ENCODE data around the gene DDX5. TPM values are rescaled to one million over a fixed set of nuclear protein-coding genes. Genes with fewer than 3 reads are reported as not detected.

The DDX5 gene
- total and polyA plus RNA-seq, 2 of the 13 experiments (the other 11 are each of a cell fraction or from before 2014, with no cell fraction given), result 503 to 684 TPM

DNA sequence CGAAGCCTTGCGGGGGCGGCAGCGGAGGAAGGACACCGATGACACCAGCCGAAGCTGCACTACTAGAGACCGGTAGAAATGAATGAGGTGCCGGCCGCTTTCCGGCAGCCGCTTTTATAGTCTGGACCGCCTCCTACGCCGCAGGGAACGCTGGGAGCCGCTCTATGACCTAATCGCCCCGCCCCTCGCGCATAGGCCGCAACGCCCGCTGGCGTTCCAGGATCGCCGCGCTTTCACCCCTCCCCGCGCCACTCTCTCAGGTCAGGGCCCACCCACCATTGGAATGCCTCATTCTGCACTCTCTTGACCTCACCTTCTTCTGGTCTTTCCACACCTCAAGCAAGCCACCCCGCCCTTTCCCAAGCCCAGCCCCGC is at the start of gene DDX5 (continued):
- peak; percentile 1; the same call in 1 of the 2 replicates for TF ChIP-seq ZSCAN25 (CRISPR knock-in tag; IDR thresholded peaks at IDR 0.05)
- no peak for TF ChIP-seq WIZ (CRISPR knock-in tag; IDR thresholded peaks at IDR 0.05)
- no peak for TF ChIP-seq NFYC (CRISPR knock-in tag; IDR thresholded peaks at IDR 0.05)
- TF ChIP-seq KDM2A (CRISPR knock-in tag; IDR thresholded peaks at IDR 0.05; ENCODE audit: borderline replicate concordance, low read depth), result peak; percentile 41; the same call in 1 of the 2 replicates
- TF ChIP-seq HOXA5 (CRISPR knock-in tag; IDR thresholded peaks at IDR 0.05), result peak; percentile 15; the same call in 1 of the 2 replicates
- no peak for TF ChIP-seq NBN (conservative IDR thresholded peaks at IDR 0.05)
- TF ChIP-seq ZBTB8A (CRISPR knock-in tag; IDR thresholded peaks at IDR 0.05; ENCODE audit: borderline replicate concordance, low read depth), result no peak
- TF ChIP-seq MAFG (CRISPR knock-in tag; IDR thresholded peaks at IDR 0.05), result no peak
- TF ChIP-seq HNF4G (IDR thresholded peaks at IDR 0.05; ENCODE audit: borderline replicate concordance, low read depth, low read length), result peak; percentile 64; the same call in 1 of the 2 replicates
- peak; percentile 32; the same call in 1 of the 2 replicates for TF ChIP-seq HNF4G (CRISPR knock-in tag; IDR thresholded peaks at IDR 0.05; ENCODE audit: borderline replicate concordance, low read depth)
- TF ChIP-seq ZNF296 (CRISPR knock-in tag; conservative IDR thresholded peaks at IDR 0.05), result peak; percentile 77; the same call in 1 of the 2 replicates
- no peak; the same call in 1 of the 2 replicates for TF ChIP-seq RARA (CRISPR knock-in tag; IDR thresholded peaks at IDR 0.05)
- no peak; the same call in 1 of the 2 replicates for TF ChIP-seq ZNF615 (CRISPR knock-in tag; IDR thresholded peaks at IDR 0.05; ENCODE audit: borderline replicate concordance)
- no peak for TF ChIP-seq PCBP1 (IDR thresholded peaks at IDR 0.05; ENCODE audit: borderline replicate concordance, low read depth, low read length)
- peak; percentile 81; the same call in 1 of the 2 replicates for TF ChIP-seq ATF7 (IDR thresholded peaks at IDR 0.05)
- peak; percentile 87 for TF ChIP-seq ATF7 (CRISPR knock-in tag; IDR thresholded peaks at IDR 0.05)
- peak; percentile 64; the same call in 1 of the 2 replicates for TF ChIP-seq ZSCAN30 (CRISPR knock-in tag; IDR thresholded peaks at IDR 0.05)
- TF ChIP-seq, protein P1, sequence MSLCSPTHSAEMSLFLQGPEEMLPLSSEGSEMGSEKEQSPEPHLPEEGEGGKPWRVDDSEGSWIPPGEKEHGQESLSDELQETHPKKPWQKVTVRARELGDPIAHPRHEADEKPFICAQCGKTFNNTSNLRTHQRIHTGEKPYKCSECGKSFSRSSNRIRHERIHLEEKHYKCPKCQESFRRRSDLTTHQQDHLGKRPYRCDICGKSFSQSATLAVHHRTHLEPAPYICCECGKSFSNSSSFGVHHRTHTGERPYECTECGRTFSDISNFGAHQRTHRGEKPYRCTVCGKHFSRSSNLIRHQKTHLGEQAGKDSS (CRISPR knock-in tag; IDR thresholded peaks at IDR 0.05; ENCODE audit: borderline replicate concordance, low read depth), result no peak
- TF ChIP-seq SRSF1 (optimal IDR thresholded peaks at IDR 0.05; ENCODE audit: low read depth, low read length), result peak; percentile 21
- TF ChIP-seq, protein P2, sequence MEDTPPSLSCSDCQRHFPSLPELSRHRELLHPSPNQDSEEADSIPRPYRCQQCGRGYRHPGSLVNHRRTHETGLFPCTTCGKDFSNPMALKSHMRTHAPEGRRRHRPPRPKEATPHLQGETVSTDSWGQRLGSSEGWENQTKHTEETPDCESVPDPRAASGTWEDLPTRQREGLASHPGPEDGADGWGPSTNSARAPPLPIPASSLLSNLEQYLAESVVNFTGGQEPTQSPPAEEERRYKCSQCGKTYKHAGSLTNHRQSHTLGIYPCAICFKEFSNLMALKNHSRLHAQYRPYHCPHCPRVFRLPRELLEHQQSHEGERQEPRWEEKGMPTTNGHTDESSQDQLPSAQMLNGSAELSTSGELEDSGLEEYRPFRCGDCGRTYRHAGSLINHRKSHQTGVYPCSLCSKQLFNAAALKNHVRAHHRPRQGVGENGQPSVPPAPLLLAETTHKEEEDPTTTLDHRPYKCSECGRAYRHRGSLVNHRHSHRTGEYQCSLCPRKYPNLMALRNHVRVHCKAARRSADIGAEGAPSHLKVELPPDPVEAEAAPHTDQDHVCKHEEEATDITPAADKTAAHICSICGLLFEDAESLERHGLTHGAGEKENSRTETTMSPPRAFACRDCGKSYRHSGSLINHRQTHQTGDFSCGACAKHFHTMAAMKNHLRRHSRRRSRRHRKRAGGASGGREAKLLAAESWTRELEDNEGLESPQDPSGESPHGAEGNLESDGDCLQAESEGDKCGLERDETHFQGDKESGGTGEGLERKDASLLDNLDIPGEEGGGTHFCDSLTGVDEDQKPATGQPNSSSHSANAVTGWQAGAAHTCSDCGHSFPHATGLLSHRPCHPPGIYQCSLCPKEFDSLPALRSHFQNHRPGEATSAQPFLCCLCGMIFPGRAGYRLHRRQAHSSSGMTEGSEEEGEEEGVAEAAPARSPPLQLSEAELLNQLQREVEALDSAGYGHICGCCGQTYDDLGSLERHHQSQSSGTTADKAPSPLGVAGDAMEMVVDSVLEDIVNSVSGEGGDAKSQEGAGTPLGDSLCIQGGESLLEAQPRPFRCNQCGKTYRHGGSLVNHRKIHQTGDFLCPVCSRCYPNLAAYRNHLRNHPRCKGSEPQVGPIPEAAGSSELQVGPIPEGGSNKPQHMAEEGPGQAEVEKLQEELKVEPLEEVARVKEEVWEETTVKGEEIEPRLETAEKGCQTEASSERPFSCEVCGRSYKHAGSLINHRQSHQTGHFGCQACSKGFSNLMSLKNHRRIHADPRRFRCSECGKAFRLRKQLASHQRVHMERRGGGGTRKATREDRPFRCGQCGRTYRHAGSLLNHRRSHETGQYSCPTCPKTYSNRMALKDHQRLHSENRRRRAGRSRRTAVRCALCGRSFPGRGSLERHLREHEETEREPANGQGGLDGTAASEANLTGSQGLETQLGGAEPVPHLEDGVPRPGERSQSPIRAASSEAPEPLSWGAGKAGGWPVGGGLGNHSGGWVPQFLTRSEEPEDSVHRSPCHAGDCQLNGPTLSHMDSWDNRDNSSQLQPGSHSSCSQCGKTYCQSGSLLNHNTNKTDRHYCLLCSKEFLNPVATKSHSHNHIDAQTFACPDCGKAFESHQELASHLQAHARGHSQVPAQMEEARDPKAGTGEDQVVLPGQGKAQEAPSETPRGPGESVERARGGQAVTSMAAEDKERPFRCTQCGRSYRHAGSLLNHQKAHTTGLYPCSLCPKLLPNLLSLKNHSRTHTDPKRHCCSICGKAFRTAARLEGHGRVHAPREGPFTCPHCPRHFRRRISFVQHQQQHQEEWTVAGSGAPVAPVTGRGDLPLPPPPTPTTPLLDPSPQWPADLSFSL (CRISPR knock-in tag; IDR thresholded peaks at IDR 0.05), result no peak
- TF ChIP-seq CREB1 (IDR thresholded peaks at IDR 0.05), result no peak
- no peak for TF ChIP-seq CREB1 (CRISPR knock-in tag; IDR thresholded peaks at IDR 0.05)
- no peak for TF ChIP-seq HDAC1 (CRISPR knock-in tag; IDR thresholded peaks at IDR 0.05)
- TF ChIP-seq, protein P3, sequence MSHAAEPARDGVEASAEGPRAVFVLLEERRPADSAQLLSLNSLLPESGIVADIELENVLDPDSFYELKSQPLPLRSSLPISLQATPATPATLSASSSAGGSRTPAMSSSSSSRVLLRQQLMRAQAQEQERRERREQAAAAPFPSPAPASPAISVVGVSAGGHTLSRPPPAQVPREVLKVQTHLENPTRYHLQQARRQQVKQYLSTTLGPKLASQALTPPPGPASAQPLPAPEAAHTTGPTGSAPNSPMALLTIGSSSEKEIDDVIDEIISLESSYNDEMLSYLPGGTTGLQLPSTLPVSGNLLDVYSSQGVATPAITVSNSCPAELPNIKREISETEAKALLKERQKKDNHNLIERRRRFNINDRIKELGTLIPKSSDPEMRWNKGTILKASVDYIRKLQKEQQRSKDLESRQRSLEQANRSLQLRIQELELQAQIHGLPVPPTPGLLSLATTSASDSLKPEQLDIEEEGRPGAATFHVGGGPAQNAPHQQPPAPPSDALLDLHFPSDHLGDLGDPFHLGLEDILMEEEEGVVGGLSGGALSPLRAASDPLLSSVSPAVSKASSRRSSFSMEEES (CRISPR knock-in tag; IDR thresholded peaks at IDR 0.05), result no peak
- TF ChIP-seq ZNF563 (CRISPR knock-in tag; IDR thresholded peaks at IDR 0.05), result no peak; the same call in 1 of the 2 replicates

Data from HepG2 (cell line).